GM21529 (cell line): ENCODE measurements around the gene IQUB.
"Not testable (repeated sequence)": the region's sequence is repeated elsewhere in the genome, so short reads cannot be mapped to it uniquely, and the experiment has no call there.

Experiments
- ATAC-seq: cut with Tn5 transposase; IDR thresholded peaks from one replicate; pipeline ENCODE4 v1.9.1; 2021; ENCODE audit not compliant: unreplicated experiment

The IQUB gene

GRCh38 chr7:123534383-123535260 is at the start of gene IQUB:
Gene IQUB, minus strand, starts transcription at chr7:123534595. Its CDS starts 22,255 bp downstream, at chr7:123512340.
- peak; percentile 76 for ATAC-seq

DNA sequence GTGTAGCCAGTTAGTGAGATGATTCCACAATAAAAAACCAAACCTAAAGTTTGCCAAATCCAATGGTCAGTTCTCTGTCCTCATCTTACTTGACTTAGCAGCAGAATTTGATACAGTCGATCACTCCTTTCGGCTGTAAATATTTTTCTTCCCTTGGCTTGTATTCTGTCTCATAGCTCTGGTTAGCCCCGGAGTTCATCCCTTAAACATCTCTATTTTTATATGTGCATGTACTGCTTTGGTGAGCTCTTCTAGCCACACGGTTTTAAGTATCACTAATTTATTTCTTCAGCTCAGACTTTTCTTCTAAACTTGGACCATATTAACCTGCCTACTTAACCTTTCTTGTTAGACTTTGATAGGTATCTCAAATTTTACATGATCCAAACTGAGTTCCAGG is 49.4 kb upstream of the IQUB start:
- ATAC-seq, result no peak

GRCh38 chr7:123581162-123581459 is 46.7 kb upstream of the IQUB start:
- peak; percentile 15 for ATAC-seq

DNA sequence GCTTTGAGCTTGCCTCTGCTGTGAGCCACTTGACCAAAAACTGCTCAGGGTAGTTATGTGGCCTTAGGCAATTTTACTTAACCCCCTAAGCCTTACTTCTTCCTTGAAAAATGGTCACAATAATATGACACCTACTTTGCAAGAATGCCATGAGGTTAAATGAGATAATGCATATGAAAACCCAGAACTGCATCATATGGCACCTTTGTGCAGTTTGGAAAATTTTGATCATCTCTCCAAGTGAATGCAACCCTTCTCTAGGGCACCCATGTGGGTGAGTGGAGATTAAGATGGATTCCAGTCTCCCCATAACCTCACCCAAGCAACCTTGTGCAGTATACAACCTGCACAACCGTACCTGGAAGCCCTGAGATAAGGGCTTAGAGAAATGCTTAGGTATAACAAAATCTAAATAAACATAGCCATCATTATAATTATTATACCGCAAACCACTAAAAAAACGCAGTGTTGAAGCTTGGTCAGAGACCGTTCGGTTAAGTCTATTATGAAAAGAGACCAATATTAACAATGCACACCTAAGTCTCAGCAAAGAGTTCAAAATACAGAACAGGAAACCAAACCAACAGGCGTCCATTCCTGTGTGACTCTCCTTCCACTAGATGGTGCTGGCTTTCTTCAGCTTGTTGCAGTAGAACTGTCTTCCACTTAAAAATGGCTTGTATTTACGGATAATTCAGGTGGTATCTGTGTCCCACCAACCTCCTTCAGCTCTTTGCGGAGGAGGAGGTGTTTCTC is 46.2 kb upstream of the IQUB start:
- peak; percentile 88 for ATAC-seq

GRCh38 chr7:123579416-123579815 is 45.0 kb upstream of the IQUB start:
- no peak for ATAC-seq

- ATAC-seq, result no peak
Measured at GRCh38 chr7:123573896-123574467, 39.6 kb upstream of the IQUB start.

DNA sequence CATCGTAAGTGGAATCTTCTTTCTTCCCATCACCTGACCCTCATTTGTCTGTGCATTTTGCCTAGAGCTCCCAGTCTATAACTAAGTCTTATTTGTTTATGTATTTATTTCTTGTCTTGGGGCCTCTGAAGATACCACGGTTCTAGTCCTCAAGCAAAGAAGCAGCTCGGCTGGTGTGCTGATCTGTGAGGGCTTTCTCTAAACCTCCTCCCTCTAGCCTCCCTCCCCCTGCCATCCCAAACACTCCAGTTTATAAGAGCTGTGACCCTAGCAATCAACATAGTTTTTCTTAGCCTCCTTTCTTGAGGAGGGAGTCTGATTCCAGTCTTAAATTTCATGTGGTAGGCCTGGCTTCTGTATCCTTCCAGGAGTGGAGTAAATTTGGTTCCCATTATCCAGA is 38.9 kb upstream of the IQUB start:
- no peak for ATAC-seq

DNA sequence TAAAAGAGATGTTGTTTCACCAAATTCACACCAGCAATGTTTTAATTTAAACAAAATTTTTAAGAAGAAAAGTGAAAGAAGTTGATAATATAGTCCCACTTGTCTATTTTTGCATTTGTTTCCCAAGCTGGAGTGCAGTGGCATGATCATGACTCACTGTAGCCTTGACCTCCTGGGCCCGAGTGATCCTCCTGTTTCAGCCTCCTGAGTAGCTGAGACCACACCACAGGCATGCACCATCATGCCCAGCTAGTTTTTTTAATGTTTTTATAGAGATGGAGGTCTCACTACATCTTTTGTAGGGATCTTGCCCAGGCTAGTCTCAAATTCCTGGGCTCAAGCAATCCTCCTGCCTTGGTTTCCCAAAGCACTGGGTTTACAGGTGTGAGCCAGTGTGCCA is 37.3 kb upstream of the IQUB start:
- no peak for ATAC-seq

GRCh38 chr7:123571187-123571586 is 36.8 kb upstream of the IQUB start:
- no peak for ATAC-seq

DNA sequence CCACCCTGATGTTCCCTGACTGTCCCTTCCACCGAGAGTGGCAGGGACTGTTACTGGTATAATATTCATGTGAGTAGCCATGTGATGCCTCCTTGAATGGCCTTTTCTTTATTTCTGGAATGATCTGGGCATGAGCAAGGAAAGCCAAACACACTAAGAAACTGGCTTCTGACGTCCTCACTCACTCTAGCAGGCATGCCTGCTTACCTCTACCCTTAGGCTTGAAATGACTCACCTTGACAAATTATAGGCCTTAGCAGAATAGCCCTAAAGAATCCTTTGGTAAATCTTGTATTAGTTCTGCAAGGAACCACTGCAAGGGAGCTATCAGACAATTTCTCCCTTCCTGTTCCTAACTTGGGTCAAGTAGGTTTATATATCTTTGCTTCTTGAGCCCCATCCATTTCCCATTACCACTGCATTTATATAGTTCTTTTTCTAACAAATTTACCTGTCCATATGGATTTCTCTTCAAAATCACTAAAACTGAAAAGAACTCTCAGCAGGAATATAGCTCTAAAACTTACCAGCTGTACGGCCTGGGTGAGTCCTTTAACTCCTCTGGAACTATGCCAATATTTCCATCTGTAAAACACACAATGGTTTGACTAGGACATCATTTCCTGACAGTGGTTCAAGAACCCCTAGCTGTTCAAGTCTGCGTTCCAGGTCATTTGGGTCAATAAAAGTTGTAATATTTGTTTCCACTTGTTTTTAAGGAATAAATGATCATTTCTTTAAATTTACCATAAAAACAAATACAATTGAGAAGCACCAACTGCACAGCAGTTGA is 36.2 kb upstream of the IQUB start:
- no peak for ATAC-seq

GRCh38 chr7:123569352-123570010 is 35.1 kb upstream of the IQUB start:
- ATAC-seq, result no peak

- no peak for ATAC-seq
Measured at GRCh38 chr7:123562121-123562520, 27.7 kb upstream of the IQUB start.

DNA sequence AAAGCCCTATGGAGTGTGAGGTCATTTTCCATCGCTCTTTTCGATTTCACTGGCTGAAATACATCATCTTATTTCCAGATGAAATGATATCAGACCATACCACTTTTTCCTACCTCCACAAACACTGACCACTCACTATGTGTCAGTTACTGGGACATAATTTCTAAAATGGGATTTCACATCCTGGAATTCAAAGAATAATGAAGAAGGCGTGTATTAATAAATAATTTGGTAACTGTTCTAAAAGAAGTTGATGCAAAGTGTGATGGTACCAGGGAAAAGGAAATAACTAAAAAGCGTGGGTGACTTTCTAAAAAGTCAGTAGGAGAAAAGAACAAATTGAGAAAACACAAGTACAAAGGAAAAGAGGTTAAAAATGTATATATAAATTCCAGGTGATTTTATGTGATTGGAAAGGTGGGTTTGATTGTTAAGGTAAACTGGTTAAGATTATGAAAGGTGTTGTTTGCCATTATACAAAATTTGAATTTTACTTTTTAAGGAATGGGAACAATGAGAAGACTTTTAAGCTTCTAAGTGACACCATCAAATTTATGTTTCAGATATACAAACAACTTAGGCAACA is 24.0 kb upstream of the IQUB start:
- ATAC-seq, result no peak

DNA sequence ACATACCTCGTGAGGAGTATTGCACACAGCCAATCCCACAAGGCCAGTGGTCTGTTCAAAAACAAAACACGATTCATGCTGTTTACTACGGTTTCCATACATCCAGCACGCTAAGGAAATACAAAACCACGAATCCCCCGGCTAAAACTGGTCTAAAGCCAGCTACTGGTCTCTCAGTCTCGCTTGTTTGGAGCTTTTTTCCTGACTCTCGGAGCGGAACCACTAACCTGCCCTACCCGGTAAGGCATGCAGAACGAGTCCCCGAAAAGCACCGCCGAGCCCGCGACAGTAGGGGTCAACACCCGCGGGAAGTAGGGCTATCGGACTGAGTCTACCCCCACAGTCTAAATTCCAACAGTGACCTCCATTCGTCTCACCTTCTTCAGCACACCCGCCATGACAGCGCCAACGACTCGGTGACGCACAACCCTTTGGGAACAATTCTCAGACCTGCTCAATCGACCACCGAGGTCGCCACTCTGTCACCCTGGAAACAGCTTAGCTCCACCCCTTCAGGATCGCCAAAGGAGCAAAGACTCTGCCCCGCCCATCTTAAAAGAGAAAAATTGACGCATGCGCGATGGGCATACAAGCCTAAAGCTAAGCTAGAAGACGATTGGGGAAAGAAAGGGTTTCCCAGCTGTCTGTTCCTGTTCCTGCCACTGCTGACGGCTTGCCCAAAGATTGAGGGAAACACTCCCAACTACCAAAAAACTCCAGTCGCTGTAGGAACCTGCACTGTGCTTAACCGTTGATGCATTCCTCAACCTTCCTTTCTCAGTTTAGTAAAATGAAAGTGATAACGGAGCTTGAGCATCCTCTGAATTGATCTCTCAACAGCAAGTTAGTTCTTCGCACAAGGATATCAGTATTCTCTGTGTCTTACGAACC is 23.2 kb upstream of the IQUB start, which contains the start of gene NDUFA5:
TSS of gene NDUFA5 (minus strand) at position 421 of the 891 bp plus-strand sequence. CDS start at position 398, 23 bp downstream.
- peak; percentile 97 for ATAC-seq

DNA sequence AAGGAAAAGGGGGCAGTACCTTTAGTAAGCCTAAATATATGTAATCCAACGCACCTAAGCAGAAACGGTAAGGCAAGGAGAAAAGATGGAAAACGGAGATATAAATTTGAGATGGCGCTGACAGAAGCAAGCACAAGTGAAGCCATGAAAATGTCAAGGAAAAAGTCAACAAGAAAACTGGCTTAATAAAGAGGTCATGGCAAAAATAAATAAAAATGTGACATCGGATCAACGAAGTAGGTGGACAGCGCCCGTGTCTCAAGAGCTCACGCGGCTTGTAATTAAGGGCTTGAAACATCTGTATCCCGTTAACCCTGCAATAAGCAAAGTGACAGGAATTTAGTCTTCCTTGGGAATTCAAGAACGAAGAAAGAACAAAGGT is 22.6 kb upstream of the IQUB start:
- no peak for ATAC-seq

DNA sequence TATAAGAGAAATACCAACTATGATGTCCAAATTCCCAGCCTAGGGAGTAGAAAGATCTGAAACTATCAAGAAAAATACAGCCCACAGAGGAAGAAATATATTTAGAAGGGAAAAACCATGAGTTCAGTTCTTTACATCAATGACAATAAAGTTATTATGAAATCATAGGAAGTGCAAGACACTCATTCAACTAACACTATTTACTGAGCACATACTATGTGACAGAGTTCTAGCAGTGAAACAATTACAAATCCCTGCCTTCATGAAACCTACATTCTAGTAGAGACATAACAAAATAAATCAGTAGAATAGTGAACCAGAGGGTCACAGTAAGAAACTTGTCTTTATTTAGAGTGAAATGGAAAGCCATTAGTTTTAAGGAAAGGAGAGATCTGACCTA is 21.1 kb upstream of the IQUB start:
- no peak for ATAC-seq

DNA sequence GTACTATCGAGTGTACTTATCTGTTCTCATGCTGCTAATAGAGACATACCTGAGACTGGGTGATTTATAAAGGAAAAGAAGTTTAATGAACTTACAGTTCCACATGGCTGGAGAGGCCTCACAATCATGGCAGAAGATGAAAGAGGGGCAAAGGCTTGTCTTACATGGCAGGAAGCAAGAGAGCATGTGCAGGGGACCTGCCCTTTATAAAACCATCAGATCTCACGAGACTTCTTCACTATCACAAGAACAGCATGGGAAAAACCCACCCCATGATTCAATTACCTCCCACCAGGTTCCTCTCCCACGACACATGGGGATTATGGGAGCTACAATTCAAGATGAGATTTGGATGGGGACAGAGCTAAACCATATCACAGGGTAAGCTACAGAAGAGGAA is 18.8 kb upstream of the IQUB start:
- no peak for ATAC-seq

DNA sequence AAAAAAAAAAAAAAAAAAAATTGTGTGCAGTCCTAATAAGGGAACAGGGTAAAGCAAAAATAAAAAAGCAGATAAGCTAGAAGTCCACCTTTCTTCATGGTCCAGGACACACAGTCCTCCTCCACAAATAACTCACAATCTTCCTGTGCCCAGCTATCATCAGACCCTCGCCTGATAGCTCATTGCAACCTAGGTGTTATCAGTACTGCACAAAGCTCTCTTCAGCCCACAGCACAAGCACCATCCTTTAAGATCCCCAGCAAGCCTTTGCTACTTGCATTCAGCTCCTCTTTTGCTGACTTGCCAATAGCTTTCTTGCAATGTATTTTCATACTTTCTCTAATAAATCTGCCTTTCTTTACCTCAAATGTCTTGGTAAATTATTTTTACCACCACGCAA is 18.2 kb upstream of the IQUB start:
- ATAC-seq, result no peak

- not testable (repeated sequence) for ATAC-seq
Measured at GRCh38 chr7:123552134-123552533, 17.7 kb upstream of the IQUB start.
